ENCODE measurements around the gene CENPVL2.

- TF ChIP-seq POLR2A (IDR thresholded peaks at IDR 0.05), result no peak
- TF ChIP-seq, protein P1, sequence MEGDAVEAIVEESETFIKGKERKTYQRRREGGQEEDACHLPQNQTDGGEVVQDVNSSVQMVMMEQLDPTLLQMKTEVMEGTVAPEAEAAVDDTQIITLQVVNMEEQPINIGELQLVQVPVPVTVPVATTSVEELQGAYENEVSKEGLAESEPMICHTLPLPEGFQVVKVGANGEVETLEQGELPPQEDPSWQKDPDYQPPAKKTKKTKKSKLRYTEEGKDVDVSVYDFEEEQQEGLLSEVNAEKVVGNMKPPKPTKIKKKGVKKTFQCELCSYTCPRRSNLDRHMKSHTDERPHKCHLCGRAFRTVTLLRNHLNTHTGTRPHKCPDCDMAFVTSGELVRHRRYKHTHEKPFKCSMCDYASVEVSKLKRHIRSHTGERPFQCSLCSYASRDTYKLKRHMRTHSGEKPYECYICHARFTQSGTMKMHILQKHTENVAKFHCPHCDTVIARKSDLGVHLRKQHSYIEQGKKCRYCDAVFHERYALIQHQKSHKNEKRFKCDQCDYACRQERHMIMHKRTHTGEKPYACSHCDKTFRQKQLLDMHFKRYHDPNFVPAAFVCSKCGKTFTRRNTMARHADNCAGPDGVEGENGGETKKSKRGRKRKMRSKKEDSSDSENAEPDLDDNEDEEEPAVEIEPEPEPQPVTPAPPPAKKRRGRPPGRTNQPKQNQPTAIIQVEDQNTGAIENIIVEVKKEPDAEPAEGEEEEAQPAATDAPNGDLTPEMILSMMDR (IDR thresholded peaks at IDR 0.05), result no peak
These were observed 16.6 kb downstream of the CENPVL2 start for GRCh38 chrX:51665981-51666380.
